Embryonic facial prominence (tissue), 1 donor: ENCODE measurements around the gene PLEKHG4B.

Source experiments
- DNase-seq: peaks from one replicate; pipeline ENCODE4 v3.0.0-alpha.2; 2016; ENCODE audit errors: extremely low spot score

The PLEKHG4B gene

GRCh38 chr5:74503-75109 is 17.4 kb upstream of the PLEKHG4B start:
- DNase-seq, result no peak

GRCh38 chr5:75331-76320 is 16.3 kb upstream of the PLEKHG4B start:
- no peak for DNase-seq

GRCh38 chr5:76358-77169 is 15.4 kb upstream of the PLEKHG4B start:
- no peak for DNase-seq

- DNase-seq, result no peak
These were observed 14.8 kb upstream of the PLEKHG4B start for GRCh38 chr5:77170-77501.

GRCh38 chr5:77546-77945 is 14.4 kb upstream of the PLEKHG4B start:
- DNase-seq, result no peak

- DNase-seq, result no peak
These were observed 13.8 kb upstream of the PLEKHG4B start for GRCh38 chr5:77957-78804.

- no peak for DNase-seq
These were observed 13.2 kb upstream of the PLEKHG4B start for GRCh38 chr5:78805-79149.

- DNase-seq, result no peak
These were observed 12.7 kb upstream of the PLEKHG4B start for GRCh38 chr5:79263-79662.

GRCh38 chr5:79821-80220 is 12.1 kb upstream of the PLEKHG4B start:
- no peak for DNase-seq

GRCh38 chr5:81391-82021 is 10.5 kb upstream of the PLEKHG4B start:
- DNase-seq, result no peak

- DNase-seq, result no peak
These were observed 9.9 kb upstream of the PLEKHG4B start for GRCh38 chr5:82097-82496.

- no peak for DNase-seq
These were observed 9.4 kb upstream of the PLEKHG4B start for GRCh38 chr5:82570-82969.

- no peak for DNase-seq
These were observed 8.9 kb upstream of the PLEKHG4B start for GRCh38 chr5:83029-83428.

GRCh38 chr5:85334-85995 is 6.5 kb upstream of the PLEKHG4B start:
- no peak for DNase-seq

- no peak for DNase-seq
These were observed 2.4 kb upstream of the PLEKHG4B start for GRCh38 chr5:89337-90286.

- DNase-seq, result no peak
These were observed 1.1 kb upstream of the PLEKHG4B start for GRCh38 chr5:90590-91547.

GRCh38 chr5:92401-93220 is 643 bp downstream of the PLEKHG4B start:
- peak; percentile 40 for DNase-seq
